Measurements from ENCODE around the gene C1QTNF4. TPM values are rescaled to one million over a fixed set of nuclear protein-coding genes. Genes with fewer than 3 reads are reported as not detected.

Gene C1QTNF4
- polyA plus RNA-seq, 4 donors = 1.3 to 7.6 (median 1.6) TPM

DNA sequence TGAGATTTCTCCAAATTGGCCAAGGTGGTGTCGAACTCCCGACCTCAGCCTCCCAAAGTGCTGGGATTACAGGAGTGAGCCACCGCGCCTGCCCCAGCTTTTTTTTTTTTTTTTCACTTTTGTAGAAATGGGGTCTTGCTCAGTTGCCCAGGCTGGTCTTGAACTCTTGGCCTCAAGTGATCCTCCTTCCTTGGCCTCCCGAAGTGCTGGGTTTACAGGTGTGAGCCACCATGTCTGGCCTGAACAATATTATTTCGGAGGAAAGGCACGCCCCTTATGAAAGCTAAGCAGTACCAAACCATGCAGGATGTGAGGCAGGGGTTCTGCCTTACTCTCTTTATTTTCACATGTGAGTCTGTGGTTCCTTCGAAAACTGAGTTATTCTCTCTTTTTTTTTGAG is 32.0 kb upstream of the C1QTNF4 start:
- no peak for FAIRE-seq
- 97 to 98% (median 98%) methylated on average over 8 of the region's 8 CpGs for WGBS, 3 donors
- Histone ChIP-seq H3K36me3 (ENCODE audit: control insufficient read depth in 3 of 3, insufficient read depth in 2 of 3, low read depth in 1 of 3, low read length in 3 of 3) (peaks cover 16 to 64% (median 27%) of the 10 kb centered on the region in 3 donors), H3K27ac (ENCODE audit: low read depth in 1 of 3, low read length in 2 of 3) (no peak overlapping the region), H3K9me3 (ENCODE audit: control insufficient read depth in 2 of 2, insufficient read depth in 1 of 2, low read depth in 1 of 2, low read length in 1 of 2) (no peaks in the 10 kb centered on the region), H3K4me3 (ENCODE audit: low read depth in 1 of 3, low read length in 3 of 3) (no peak overlapping the region), H3K4me1 (ENCODE audit: control insufficient read depth in 3 of 3, insufficient read depth in 2 of 3, low read depth in 1 of 3, low read length in 2 of 3) (no peaks in the 10 kb centered on the region), H3K27me3 (ENCODE audit: control insufficient read depth in 3 of 3, insufficient read depth in 3 of 3, low read length in 3 of 3) (no peaks in the 10 kb centered on the region)
- no peak for DNase-seq

DNA sequence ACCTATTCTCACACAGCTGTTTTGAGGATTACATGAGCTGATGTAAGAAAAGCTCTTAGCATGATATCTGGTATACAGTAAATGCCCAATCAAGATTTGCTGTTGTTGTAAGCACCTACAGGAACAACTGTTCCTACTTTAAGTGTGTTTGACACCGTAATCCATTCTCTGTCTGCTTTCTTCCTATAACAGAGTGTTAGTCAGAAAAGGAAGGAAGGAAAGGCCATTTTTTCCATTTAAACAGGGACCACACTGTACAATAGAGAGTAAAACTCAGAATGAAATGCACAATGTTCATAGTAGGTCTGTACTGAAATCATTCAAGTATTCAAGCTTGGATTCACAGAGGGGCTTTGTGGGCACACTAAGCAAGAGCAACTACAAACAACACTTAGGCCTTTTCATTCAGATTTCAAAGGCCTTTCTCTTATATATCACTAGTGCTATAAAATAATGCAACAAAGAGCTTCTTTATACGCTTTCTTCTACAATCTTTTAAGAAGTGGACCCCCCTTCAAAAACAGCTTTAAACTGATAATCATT is 26.7 kb upstream of the C1QTNF4 start:
- Histone ChIP-seq H3K9me3 (ENCODE audit: control insufficient read depth in 2 of 2, insufficient read depth in 1 of 2, low read depth in 1 of 2, low read length in 1 of 2) (no peaks in the 10 kb centered on the region), H3K36me3 (ENCODE audit: control insufficient read depth in 3 of 3, insufficient read depth in 2 of 3, low read depth in 1 of 3, low read length in 3 of 3) (peaks cover 15 to 52% (median 26%) of the 10 kb centered on the region in 3 donors), H3K27me3 (ENCODE audit: control insufficient read depth in 3 of 3, insufficient read depth in 3 of 3, low read length in 3 of 3) (no peaks in the 10 kb centered on the region), H3K4me3 (ENCODE audit: low read depth in 1 of 3, low read length in 3 of 3) (no peak overlapping the region), H3K27ac (ENCODE audit: low read depth in 1 of 3, low read length in 2 of 3) (no peak overlapping the region), H3K4me1 (ENCODE audit: control insufficient read depth in 3 of 3, insufficient read depth in 2 of 3, low read depth in 1 of 3, low read length in 2 of 3) (no peaks in the 10 kb centered on the region)
- FAIRE-seq (no peak), DNase-seq (no peak)
- WGBS, 3 donors = 89 to 96% (median 93%) methylated on average over 2 of the region's 2 CpGs

DNA sequence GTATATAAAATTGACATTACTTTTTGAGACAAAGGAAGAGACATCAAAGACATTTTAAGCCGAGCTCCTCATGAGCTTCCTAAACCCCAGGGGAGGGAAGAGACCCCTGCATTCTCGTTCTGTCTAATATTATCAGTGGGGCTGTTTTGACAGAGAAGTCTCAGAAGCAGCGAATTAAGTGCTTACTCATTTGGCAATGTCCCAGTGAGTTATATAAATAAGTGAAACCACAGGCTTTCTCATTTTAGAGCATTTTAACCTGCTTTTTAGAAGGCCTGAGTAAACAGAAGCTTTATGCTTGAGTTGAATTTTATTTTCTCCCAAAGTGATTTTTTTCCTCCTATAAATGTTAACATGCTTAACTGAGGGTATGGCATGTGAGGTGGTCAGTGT is 23.2 kb upstream of the C1QTNF4 start:
- Histone ChIP-seq H3K36me3 (ENCODE audit: control insufficient read depth in 3 of 3, insufficient read depth in 2 of 3, low read depth in 1 of 3, low read length in 3 of 3) (peaks cover 12 to 36% (median 16%) of the 10 kb centered on the region in 3 donors), H3K4me1 (ENCODE audit: control insufficient read depth in 3 of 3, insufficient read depth in 2 of 3, low read depth in 1 of 3, low read length in 2 of 3) (no peaks in the 10 kb centered on the region), H3K27me3 (ENCODE audit: control insufficient read depth in 3 of 3, insufficient read depth in 3 of 3, low read length in 3 of 3) (no peaks in the 10 kb centered on the region), H3K27ac (ENCODE audit: low read depth in 1 of 3, low read length in 2 of 3) (no peak overlapping the region), H3K4me3 (ENCODE audit: low read depth in 1 of 3, low read length in 3 of 3) (no peak overlapping the region), H3K9me3 (ENCODE audit: control insufficient read depth in 2 of 2, insufficient read depth in 1 of 2, low read depth in 1 of 2, low read length in 1 of 2) (no peaks in the 10 kb centered on the region)
- 47 to 75% (median 56%) methylated on average over 3 of the region's 3 CpGs for WGBS, 3 donors
- FAIRE-seq (no peak), DNase-seq (no peak)

DNA sequence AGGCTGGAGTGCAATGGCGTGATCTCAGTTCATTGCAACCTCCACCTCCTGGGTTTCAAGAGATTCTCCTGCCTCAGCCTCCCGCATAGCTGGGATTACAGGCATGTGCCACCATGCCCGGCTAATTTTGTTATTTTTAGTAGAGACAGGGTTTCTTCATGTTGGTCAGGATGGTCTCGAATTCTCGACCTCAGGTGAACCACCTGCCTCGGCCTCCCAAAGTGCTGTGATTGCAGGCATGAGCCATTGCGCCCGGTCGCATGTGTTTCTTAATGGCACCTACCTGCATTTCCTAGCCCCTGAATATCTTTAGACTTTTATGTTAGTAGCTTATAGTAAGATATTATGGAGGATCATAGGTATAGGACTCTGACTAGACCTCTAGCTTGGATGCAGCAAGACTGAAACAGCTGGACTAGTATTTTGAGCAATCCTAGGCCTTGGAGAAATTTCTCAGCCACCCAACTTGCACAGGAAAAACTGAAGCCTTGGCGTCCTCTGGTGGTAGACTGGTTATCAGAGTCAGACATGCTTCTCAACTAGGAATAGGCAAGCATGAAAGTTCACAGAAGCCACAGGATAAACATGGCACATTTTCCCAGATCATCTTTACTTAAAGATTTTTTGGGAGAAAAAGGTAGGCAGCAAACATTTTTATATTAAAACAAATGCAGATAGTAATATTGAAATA is 22.7 kb upstream of the C1QTNF4 start:
- DNase-seq (peak; percentile 27 to 61), FAIRE-seq (no peak)
- H3K36me3 ChIP-seq (ENCODE audit: control insufficient read depth in 3 of 3, insufficient read depth in 2 of 3, low read depth in 1 of 3, low read length in 3 of 3) = peaks cover 11 to 34% (median 15%) of the 10 kb centered on the region in 3 donors
- WGBS, 3 donors = 89 to 91% (median 90%) methylated on average over 10 of the region's 10 CpGs
- no peak overlapping the region for H3K27ac ChIP-seq (ENCODE audit: low read depth in 1 of 3, low read length in 2 of 3)
- H3K9me3 ChIP-seq (ENCODE audit: control insufficient read depth in 2 of 2, insufficient read depth in 1 of 2, low read depth in 1 of 2, low read length in 1 of 2) = no peaks in the 10 kb centered on the region
- H3K4me3 ChIP-seq (ENCODE audit: low read depth in 1 of 3, low read length in 3 of 3) = no peak overlapping the region
- H3K4me1 ChIP-seq (ENCODE audit: control insufficient read depth in 3 of 3, insufficient read depth in 2 of 3, low read depth in 1 of 3, low read length in 2 of 3) = no peaks in the 10 kb centered on the region
- no peaks in the 10 kb centered on the region for H3K27me3 ChIP-seq (ENCODE audit: control insufficient read depth in 3 of 3, insufficient read depth in 3 of 3, low read length in 3 of 3)

DNA sequence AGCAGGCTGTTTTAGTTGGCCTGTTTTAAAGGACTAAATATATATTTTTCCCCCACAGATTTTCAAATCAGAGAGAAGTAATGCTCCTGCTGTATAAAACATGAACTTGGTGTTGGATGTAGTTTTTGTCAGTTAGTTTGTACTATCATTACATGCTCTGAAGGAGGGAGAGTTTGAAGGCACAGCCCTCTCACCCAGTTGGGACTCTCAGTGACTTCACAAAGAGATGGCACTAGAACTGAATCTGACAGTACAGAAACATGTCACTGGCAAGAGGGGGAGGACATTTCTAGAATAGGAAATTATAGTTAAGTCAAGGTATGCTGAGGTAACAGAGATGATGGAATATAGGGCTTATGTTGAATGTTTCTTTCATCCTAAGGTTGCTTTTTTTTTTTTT is 21.0 kb upstream of the C1QTNF4 start:
- no peaks in the 10 kb centered on the region for H3K27me3 ChIP-seq (ENCODE audit: control insufficient read depth in 3 of 3, insufficient read depth in 3 of 3, low read length in 3 of 3)
- H3K4me1 ChIP-seq (ENCODE audit: control insufficient read depth in 3 of 3, insufficient read depth in 2 of 3, low read depth in 1 of 3, low read length in 2 of 3) = no peaks in the 10 kb centered on the region
- no peak overlapping the region for H3K27ac ChIP-seq (ENCODE audit: low read depth in 1 of 3, low read length in 2 of 3)
- H3K4me3 ChIP-seq (ENCODE audit: low read depth in 1 of 3, low read length in 3 of 3) = no peak overlapping the region
- H3K9me3 ChIP-seq (ENCODE audit: control insufficient read depth in 2 of 2, insufficient read depth in 1 of 2, low read depth in 1 of 2, low read length in 1 of 2) = no peaks in the 10 kb centered on the region
- DNase-seq = no peak
- H3K36me3 ChIP-seq (ENCODE audit: control insufficient read depth in 3 of 3, insufficient read depth in 2 of 3, low read depth in 1 of 3, low read length in 3 of 3) = peaks cover 4 to 33% (median 11%) of the 10 kb centered on the region in 3 donors
- FAIRE-seq = no peak

DNA sequence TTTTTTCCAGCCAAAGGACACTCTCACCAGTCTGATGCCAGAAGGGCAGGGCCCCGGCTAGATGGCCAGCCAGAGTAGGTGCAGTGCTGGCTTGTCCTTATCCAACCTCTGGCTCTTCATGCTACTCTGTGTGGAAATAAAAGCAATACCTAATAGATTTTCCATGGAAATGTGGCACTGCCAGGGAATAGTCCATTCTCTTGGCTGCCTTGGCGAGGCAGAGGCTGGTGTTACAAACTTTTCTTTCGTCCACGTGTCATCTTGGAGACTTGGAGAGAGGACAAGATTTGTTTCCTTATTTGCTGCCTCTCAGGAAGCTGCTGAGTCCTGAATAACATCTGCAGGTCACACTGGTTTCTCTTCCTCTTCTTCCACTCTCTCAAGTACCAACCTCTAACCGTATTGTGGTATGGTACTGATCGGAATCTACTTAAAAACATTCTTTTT is 17.2 kb upstream of the C1QTNF4 start:
- Histone ChIP-seq H3K9me3 (ENCODE audit: control insufficient read depth in 2 of 2, insufficient read depth in 1 of 2, low read depth in 1 of 2, low read length in 1 of 2) (no peaks in the 10 kb centered on the region), H3K36me3 (ENCODE audit: control insufficient read depth in 3 of 3, insufficient read depth in 2 of 3, low read depth in 1 of 3, low read length in 3 of 3) (peaks cover 2 to 28% (median 6%) of the 10 kb centered on the region in 3 donors), H3K4me1 (ENCODE audit: control insufficient read depth in 3 of 3, insufficient read depth in 2 of 3, low read depth in 1 of 3, low read length in 2 of 3) (no peaks in the 10 kb centered on the region), H3K27me3 (ENCODE audit: control insufficient read depth in 3 of 3, insufficient read depth in 3 of 3, low read length in 3 of 3) (no peaks in the 10 kb centered on the region), H3K27ac (ENCODE audit: low read depth in 1 of 3, low read length in 2 of 3) (no peak overlapping the region), H3K4me3 (ENCODE audit: low read depth in 1 of 3, low read length in 3 of 3) (no peak overlapping the region)
- FAIRE-seq (no peak), DNase-seq (no peak)
- 69 to 83% (median 75%) methylated on average over 6 of the region's 6 CpGs for WGBS, 3 donors

DNA sequence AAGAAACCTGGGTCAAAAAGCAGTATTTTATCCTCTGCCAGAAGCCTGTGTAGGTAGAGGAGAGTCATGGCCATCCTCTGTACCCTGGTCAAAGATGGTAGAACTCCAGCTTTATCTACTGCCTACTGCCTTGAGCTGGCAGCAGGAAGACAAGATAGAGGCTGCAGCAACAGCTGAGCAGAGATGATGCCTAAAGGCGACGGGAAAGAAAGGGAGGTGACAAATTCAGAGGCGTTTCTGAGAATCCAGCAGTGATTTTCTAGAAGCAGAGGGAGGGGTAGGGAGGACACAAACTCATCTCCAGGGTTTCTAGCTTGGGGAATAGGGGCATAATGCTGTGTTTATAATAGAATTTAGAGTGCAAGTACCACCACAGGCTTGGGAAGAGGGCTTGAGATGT is 15.5 kb upstream of the C1QTNF4 start:
- 78 to 90% (median 80%) methylated on average over 3 of the region's 3 CpGs for WGBS, 3 donors
- Histone ChIP-seq H3K4me1 (ENCODE audit: control insufficient read depth in 3 of 3, insufficient read depth in 2 of 3, low read depth in 1 of 3, low read length in 2 of 3) (no peaks in the 10 kb centered on the region), H3K27ac (ENCODE audit: low read depth in 1 of 3, low read length in 2 of 3) (no peak overlapping the region), H3K36me3 (ENCODE audit: control insufficient read depth in 3 of 3, insufficient read depth in 2 of 3, low read depth in 1 of 3, low read length in 3 of 3) (peaks cover 2 to 19% (median 6%) of the 10 kb centered on the region in 3 donors), H3K27me3 (ENCODE audit: control insufficient read depth in 3 of 3, insufficient read depth in 3 of 3, low read length in 3 of 3) (no peaks in the 10 kb centered on the region), H3K9me3 (ENCODE audit: control insufficient read depth in 2 of 2, insufficient read depth in 1 of 2, low read depth in 1 of 2, low read length in 1 of 2) (no peaks in the 10 kb centered on the region), H3K4me3 (ENCODE audit: low read depth in 1 of 3, low read length in 3 of 3) (no peak overlapping the region)
- no peak for FAIRE-seq
- DNase-seq = no peak

DNA sequence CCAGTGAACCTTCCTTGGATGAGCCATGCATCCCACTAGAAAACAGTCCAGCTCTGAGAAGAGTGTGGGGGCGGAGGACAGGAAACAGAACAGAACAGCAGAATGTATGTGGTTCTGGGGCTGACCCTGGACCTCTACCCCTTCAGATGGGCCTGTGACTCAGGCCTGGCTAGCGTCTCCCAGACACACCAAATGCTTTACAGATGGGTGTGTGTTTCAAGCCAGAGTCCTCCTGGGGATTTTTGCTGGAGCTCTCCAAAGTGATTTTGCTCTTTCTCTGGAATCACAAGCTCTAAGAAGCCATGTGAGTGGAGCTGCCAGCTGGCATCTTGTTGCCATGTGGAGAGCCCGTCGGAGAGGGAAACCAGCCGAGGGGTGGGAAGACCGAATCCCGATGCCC is 13.2 kb upstream of the C1QTNF4 start:
- no peaks in the 10 kb centered on the region for H3K9me3 ChIP-seq (ENCODE audit: control insufficient read depth in 2 of 2, insufficient read depth in 1 of 2, low read depth in 1 of 2, low read length in 1 of 2)
- 81 to 92% (median 90%) methylated on average over 7 of the region's 7 CpGs for WGBS, 3 donors
- no peaks in the 10 kb centered on the region for H3K27me3 ChIP-seq (ENCODE audit: control insufficient read depth in 3 of 3, insufficient read depth in 3 of 3, low read length in 3 of 3)
- no peak for FAIRE-seq
- H3K4me3 ChIP-seq (ENCODE audit: low read depth in 1 of 3, low read length in 3 of 3) = no peak overlapping the region
- H3K27ac ChIP-seq (ENCODE audit: low read depth in 1 of 3, low read length in 2 of 3) = no peak overlapping the region
- peaks cover 2 to 16% (median 4%) of the 10 kb centered on the region in 3 donors for H3K36me3 ChIP-seq (ENCODE audit: control insufficient read depth in 3 of 3, insufficient read depth in 2 of 3, low read depth in 1 of 3, low read length in 3 of 3)
- DNase-seq = no peak
- no peaks in the 10 kb centered on the region for H3K4me1 ChIP-seq (ENCODE audit: control insufficient read depth in 3 of 3, insufficient read depth in 2 of 3, low read depth in 1 of 3, low read length in 2 of 3)

DNA sequence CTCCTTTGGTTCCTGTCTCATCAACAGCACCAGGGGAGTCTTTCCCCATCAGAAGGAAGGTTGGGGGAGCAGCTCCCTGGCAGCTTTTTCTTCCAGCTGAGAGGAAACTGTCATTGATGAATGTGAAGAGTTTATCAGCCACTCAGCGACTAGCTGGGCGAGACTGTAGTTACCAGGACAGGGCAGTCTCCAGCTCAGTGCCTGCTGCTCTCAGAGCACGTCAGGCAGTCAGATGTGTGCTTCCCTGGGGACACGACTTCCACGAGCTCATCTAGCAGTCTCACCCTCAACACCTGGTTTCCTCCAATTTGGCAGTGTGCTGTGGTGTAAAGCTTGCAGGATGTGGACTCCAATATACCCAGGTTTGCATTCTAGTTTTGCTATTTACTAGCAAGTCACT is 12.5 kb upstream of the C1QTNF4 start:
- Histone ChIP-seq H3K27me3 (ENCODE audit: control insufficient read depth in 3 of 3, insufficient read depth in 3 of 3, low read length in 3 of 3) (no peaks in the 10 kb centered on the region), H3K4me1 (ENCODE audit: control insufficient read depth in 3 of 3, insufficient read depth in 2 of 3, low read depth in 1 of 3, low read length in 2 of 3) (no peaks in the 10 kb centered on the region), H3K4me3 (ENCODE audit: low read depth in 1 of 3, low read length in 3 of 3) (no peak overlapping the region), H3K27ac (ENCODE audit: low read depth in 1 of 3, low read length in 2 of 3) (no peak overlapping the region), H3K9me3 (ENCODE audit: control insufficient read depth in 2 of 2, insufficient read depth in 1 of 2, low read depth in 1 of 2, low read length in 1 of 2) (no peaks in the 10 kb centered on the region), H3K36me3 (ENCODE audit: control insufficient read depth in 3 of 3, insufficient read depth in 2 of 3, low read depth in 1 of 3, low read length in 3 of 3) (peaks cover 2 to 16% (median 4%) of the 10 kb centered on the region in 3 donors)
- DNase-seq (no peak), FAIRE-seq (no peak)
- WGBS, 3 donors = 63 to 72% (median 65%) methylated on average over 5 of the region's 5 CpGs
